ENCODE data around the gene RAX2.

- TF ChIP-seq EZH2 (IDR thresholded peaks at IDR 0.05) (no peak), FOXP2 (optimal IDR thresholded peaks at IDR 0.05; ENCODE audit: control extremely low read depth, extremely low read length, insufficient read depth) (no peak), POLR2AphosphoS5 (IDR thresholded peaks at IDR 0.05; ENCODE audit: borderline replicate concordance, low read depth, low read length) (no peak)
Measured at GRCh38 chr19:3765121-3765520, 6.9 kb downstream of the RAX2 start.
